WI38 (cell line): ENCODE results near the gene RXFP4.
A peak's percentile ranks its signal among the peaks of the same experiment; 100 is the strongest.

Experiments
- H3K4me3 ChIP-seq: 2 replicates; pipeline ENCODE4 v1.5.1; 2011; ENCODE audit warnings: low read depth, mild to moderate bottlenecking, control low read depth, low read length
- CTCF ChIP-seq: IDR thresholded peaks from 2 replicates; pipeline ENCODE4 v1.5.1; 2012; ENCODE audit warnings: low read depth, mild to moderate bottlenecking, control low read depth, low read length

RXFP4 gene

GRCh38 chr1:155970531-155971167 lies 29.2 kb downstream of the RXFP4 start:
- no peak for TF ChIP-seq CTCF
- H3K4me3 ChIP-seq, result peak overlapping the region; percentile 27; the same call in 1 of the 2 replicates

- no peak overlapping the region for H3K4me3 ChIP-seq
- TF ChIP-seq CTCF, result no peak
Measured at GRCh38 chr1:155971910-155972809, 30.7 kb downstream of the RXFP4 start.

GRCh38 chr1:155973723-155974122 lies 32.3 kb downstream of the RXFP4 start:
- no peak overlapping the region for H3K4me3 ChIP-seq
- TF ChIP-seq CTCF, result no peak

- peak overlapping the region; percentile 85 for H3K4me3 ChIP-seq
- TF ChIP-seq CTCF, result no peak
Measured at GRCh38 chr1:155974208-155975115, 33.0 kb downstream of the RXFP4 start.

GRCh38 chr1:155975375-155976061 lies 34.1 kb downstream of the RXFP4 start:
- H3K4me3 ChIP-seq, result peak overlapping the region; percentile 85
- no peak for TF ChIP-seq CTCF

GRCh38 chr1:155976062-155976912 lies 34.8 kb downstream of the RXFP4 start:
- TF ChIP-seq CTCF, result no peak

More at GRCh38 chr1:155976062-155976912, 34.8 kb downstream of the RXFP4 start:
- H3K4me3 ChIP-seq, result peak overlapping the region; percentile 85
